WERI-Rb-1 (cell line): Measurements from ENCODE around the gene ATN1.
"Not testable (repeated sequence)": the region's sequence is repeated elsewhere in the genome, so short reads cannot be mapped to it uniquely, and the experiment has no call there.

Experiments
- DNase-seq: peaks from one replicate; pipeline ENCODE4 v3.0.0-alpha.2; 2020
- H3K27ac ChIP-seq: fragments of 250-450 bp; sonication (Bioruptor Pico); 2 replicates; pipeline ENCODE4 v1.5.1; 2020; ENCODE audit warnings: mild to moderate bottlenecking, moderate library complexity
- H3K27me3 ChIP-seq: fragments of 250-450 bp; sonication (Bioruptor Pico); 2 replicates; pipeline ENCODE4 v1.5.1; 2021; ENCODE audit warnings: mild to moderate bottlenecking, low read depth, moderate library complexity; ENCODE audit not compliant: insufficient read depth, severe bottlenecking
- H3K36me3 ChIP-seq: fragments of 250-450 bp; sonication (Bioruptor Pico); 2 replicates; pipeline ENCODE4 v1.5.1; 2020; ENCODE audit warnings: mild to moderate bottlenecking, moderate library complexity
- H3K4me3 ChIP-seq: 2 replicates; pipeline ENCODE4 v1.5.1; 2011; ENCODE audit warnings: low read depth, mild to moderate bottlenecking, control low read depth, low read length
- H3K9me3 ChIP-seq: fragments of 250-450 bp; sonication (Bioruptor Pico); 2 replicates; pipeline ENCODE4 v1.5.1; 2021; ENCODE audit warnings: mild to moderate bottlenecking, moderate library complexity; ENCODE audit not compliant: severe bottlenecking
- TF ChIP-seq, protein P1 (sequence below): IDR thresholded peaks from 2 replicates; pipeline ENCODE4 v1.5.1; 2011; ENCODE audit warnings: low read depth, mild to moderate bottlenecking, control low read depth, inconsistent platforms, low read length

Gene ATN1

GRCh38 chr12:6887460-6887859, 40.3 kb upstream of the ATN1 start:
- Histone ChIP-seq H3K27me3 (no peaks in the 10 kb centered on the region), H3K4me3 (no peak overlapping the region), H3K36me3 (peaks cover 13% of the 10 kb centered on the region), H3K9me3 (no peaks in the 10 kb centered on the region), H3K27ac (peak overlapping the region; percentile 68)
- no peak for DNase-seq
- TF ChIP-seq, protein P1, sequence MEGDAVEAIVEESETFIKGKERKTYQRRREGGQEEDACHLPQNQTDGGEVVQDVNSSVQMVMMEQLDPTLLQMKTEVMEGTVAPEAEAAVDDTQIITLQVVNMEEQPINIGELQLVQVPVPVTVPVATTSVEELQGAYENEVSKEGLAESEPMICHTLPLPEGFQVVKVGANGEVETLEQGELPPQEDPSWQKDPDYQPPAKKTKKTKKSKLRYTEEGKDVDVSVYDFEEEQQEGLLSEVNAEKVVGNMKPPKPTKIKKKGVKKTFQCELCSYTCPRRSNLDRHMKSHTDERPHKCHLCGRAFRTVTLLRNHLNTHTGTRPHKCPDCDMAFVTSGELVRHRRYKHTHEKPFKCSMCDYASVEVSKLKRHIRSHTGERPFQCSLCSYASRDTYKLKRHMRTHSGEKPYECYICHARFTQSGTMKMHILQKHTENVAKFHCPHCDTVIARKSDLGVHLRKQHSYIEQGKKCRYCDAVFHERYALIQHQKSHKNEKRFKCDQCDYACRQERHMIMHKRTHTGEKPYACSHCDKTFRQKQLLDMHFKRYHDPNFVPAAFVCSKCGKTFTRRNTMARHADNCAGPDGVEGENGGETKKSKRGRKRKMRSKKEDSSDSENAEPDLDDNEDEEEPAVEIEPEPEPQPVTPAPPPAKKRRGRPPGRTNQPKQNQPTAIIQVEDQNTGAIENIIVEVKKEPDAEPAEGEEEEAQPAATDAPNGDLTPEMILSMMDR: no peak

DNA sequence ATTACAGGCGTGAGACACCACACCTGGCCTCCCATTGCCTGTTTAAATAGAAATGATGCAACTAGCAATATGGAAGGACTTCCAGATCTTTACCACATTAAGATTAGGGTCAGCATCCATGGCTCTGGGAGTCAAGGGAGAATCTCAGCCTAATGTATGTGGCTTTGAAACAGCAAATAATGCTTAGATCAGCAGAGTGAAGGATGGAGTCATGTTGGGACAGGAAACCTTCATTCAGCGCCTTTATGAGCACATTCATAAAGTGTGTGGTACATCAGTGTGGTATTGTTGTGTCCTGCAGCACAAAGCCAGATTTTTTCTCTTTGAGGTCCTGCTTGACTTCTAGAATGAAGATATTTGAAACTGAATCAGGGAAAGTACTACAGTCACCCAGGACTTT, 39.4 kb upstream of the ATN1 start:
- DNase-seq: no peak
- TF ChIP-seq, protein P1: no peak
- no peak overlapping the region for H3K4me3 ChIP-seq
- H3K27me3 ChIP-seq: no peaks in the 10 kb centered on the region
- peaks cover 13% of the 10 kb centered on the region for H3K36me3 ChIP-seq
- H3K27ac ChIP-seq: no peak overlapping the region
- no peaks in the 10 kb centered on the region for H3K9me3 ChIP-seq

DNA sequence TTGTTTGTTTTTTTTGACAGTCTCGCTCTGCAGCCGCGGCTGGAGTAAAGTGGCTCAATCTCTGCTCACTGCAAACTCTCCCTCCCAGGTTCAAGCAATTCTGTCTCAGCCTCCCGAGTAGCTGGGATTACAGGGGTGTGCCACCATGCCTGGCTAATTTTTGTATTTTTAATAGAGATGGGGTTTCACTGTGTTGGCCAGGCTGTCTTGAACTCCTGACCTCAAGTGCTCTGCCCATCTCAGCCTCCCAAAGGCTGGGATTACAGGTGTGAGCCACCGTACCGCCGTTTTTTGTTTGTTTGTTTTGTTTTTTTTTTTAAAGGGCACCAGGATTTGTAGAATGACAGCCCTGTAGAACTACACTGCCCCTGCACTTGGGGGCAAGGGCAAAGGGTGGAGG, 39.0 kb upstream of the ATN1 start:
- peaks cover 13% of the 10 kb centered on the region for H3K36me3 ChIP-seq
- H3K9me3 ChIP-seq, H3K27ac ChIP-seq, H3K4me3 ChIP-seq, DNase-seq, H3K27me3 ChIP-seq: not testable (repeated sequence)

DNA sequence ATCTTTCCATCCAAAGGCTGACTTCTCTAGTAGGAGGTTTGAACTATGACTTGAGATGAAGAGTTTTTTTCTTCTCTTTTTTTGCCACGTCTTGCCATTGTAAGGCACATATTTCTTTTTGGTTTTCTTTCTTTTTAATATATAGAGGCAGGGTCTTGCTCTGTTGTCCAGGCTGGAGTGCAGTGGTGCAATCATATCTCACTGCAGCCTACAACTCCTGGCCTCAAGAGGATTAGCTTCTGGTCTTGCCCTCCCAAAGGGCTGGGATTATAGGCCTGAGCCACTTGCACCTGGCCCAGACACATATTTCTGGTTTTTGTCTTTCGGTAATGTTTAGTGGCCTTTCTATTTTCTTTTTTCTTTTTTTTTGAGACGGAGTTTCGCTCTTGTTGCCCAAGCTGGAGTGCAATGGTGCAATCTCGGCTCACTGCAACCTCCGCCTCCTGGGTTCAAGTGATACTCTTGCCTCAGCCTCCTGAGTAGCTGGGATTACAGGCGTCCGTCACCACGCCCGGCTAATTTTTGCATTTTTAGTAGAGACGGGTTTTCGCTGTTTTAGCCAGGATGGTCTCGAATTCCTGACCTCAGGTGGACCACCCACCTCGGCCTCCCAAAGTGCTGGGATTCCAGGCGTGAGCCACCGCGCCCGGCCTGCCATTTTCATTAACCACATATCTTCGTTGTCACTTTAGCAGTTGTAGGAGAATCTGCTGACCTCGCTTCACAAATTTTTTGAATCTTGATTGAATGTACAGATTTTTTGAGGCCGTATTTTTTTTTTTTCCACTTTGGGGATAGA, 37.8 kb upstream of the ATN1 start:
- H3K27me3 ChIP-seq, H3K4me3 ChIP-seq, DNase-seq, H3K36me3 ChIP-seq, H3K9me3 ChIP-seq: not testable (repeated sequence)
- H3K27ac ChIP-seq: peak overlapping the region; percentile 81

DNA sequence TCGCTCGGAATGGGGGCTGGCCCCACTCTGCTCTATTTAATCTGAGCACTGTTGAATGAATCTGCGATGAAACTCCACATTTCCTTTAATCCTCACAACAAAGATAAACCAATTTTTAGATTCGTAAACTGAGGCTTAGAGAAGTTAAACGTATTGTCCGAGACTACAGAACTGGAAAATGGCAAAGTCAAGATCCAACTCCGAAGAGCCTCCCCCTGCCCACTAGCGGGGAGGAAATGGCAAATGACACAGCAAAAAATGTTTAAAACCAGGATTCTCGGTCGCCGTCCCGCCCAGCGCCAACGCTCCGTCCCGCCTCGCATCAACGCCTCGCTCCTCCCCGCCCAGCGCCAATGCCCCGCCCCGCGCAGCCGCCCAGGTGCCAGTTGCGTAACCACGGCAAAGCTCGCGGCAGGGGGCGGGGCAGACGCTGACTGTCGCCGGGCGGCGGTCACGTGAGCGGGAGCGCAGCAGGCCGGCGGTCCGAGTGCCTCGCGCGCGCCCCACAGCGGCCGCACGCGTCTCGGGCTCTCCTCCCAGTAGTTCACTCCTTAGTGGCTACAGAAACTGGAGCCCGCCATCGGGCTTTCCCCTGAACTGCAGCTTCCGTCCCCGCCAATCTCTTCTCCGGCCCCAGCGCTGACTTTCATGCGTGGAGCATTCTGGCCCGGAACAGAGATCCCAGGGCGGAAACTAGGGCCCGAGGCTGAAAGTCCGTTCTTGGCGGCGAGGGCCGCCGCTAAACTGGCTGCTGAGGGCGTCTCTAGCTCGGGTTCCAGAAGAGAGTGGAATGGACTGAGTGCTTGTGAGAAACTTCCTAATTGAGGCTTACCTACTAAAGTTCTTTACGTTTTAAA, 36.7 kb upstream of the ATN1 start:
- no peaks in the 10 kb centered on the region for H3K9me3 ChIP-seq
- peak; percentile 90 for DNase-seq
- TF ChIP-seq, protein P1: peak; percentile 64

DNA sequence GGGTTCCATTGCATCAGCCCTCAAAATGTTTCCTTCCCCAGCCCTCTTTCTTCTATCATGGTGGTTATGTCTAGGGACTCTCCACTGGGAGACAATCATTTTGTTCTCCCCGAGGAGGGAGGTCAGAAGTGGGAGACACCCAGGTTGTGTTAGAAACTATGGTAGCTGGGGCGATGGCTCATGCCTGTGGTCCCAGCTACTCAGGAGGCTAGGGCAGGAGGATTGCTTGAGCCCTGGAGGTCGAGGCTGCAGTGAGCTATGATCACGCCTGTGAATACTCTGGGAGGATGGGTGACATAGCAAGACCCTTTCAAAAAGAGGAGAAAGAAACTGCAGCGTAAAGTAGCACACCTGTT, 36.1 kb upstream of the ATN1 start:
- Histone ChIP-seq H3K27me3 (no peaks in the 10 kb centered on the region), H3K9me3 (no peaks in the 10 kb centered on the region), H3K27ac (peak overlapping the region; percentile 63), H3K4me3 (no peak overlapping the region), H3K36me3 (no peaks in the 10 kb centered on the region; the same call in 1 of the 2 replicates)
- no peak for DNase-seq
- TF ChIP-seq, protein P1: no peak

More for the DNA sequence above, 36.7 kb upstream of the ATN1 start:
- H3K36me3 ChIP-seq: no peaks in the 10 kb centered on the region; the same call in 1 of the 2 replicates
- H3K27ac ChIP-seq: peak overlapping the region; percentile 81
- peak overlapping the region; percentile 3; the same call in 1 of the 2 replicates for H3K4me3 ChIP-seq
- no peaks in the 10 kb centered on the region for H3K27me3 ChIP-seq

- not testable (repeated sequence) for H3K36me3 ChIP-seq
Measured at GRCh38 chr12:6892683-6893082, 35.1 kb upstream of the ATN1 start.

More at GRCh38 chr12:6892683-6893082, 35.1 kb upstream of the ATN1 start:
- H3K27me3 ChIP-seq, H3K4me3 ChIP-seq, H3K27ac ChIP-seq, DNase-seq, H3K9me3 ChIP-seq: not testable (repeated sequence)
